ENCODE data around the gene SLC12A5.

GRCh38 chr20:46023148-46023484, 5.9 kb upstream of the SLC12A5 start:
- TF ChIP-seq POLR2A (IDR thresholded peaks at IDR 0.05) = no peak
- TF ChIP-seq CTCF (IDR thresholded peaks at IDR 0.05) = no peak
